Stromal cell of bone marrow (primary cell): ENCODE data around the gene SMARCAL1.
"Not testable (repeated sequence)": the region's sequence is repeated elsewhere in the genome, so short reads cannot be mapped to it uniquely, and the experiment has no call there.

Source experiments
- DNase-seq: peaks from one replicate; pipeline ENCODE4 v3.0.0-alpha.2; 2012; ENCODE audit warnings: low read depth

SMARCAL1 gene

GRCh38 chr2:216412022-216412999, at the start of gene SMARCAL1:
TSS of gene SMARCAL1 (plus strand) at chr2:216412484. CDS start at chr2:216414705, 2,221 bp downstream.
- DNase-seq = peak; percentile 97

GRCh38 chr2:216362730-216363129, 49.6 kb upstream of the SMARCAL1 start:
- DNase-seq = no peak

- DNase-seq = no peak
Measured at GRCh38 chr2:216363221-216363620, 49.1 kb upstream of the SMARCAL1 start.

- no peak for DNase-seq
Measured at GRCh38 chr2:216365518-216365917, 46.8 kb upstream of the SMARCAL1 start.

- no peak for DNase-seq
Measured at GRCh38 chr2:216366777-216367471, 45.4 kb upstream of the SMARCAL1 start.

- DNase-seq = no peak
Measured at GRCh38 chr2:216369821-216370220, 42.5 kb upstream of the SMARCAL1 start.

GRCh38 chr2:216370961-216371712, 41.1 kb upstream of the SMARCAL1 start:
- DNase-seq = no peak

GRCh38 chr2:216371721-216372702, 40.3 kb upstream of the SMARCAL1 start, which contains the start of gene MARCHF4:
TSS of gene MARCHF4 (minus strand) at chr2:216372483. CDS start at chr2:216370260, 2,223 bp downstream.
- DNase-seq = peak; percentile 53

- DNase-seq = peak; percentile 52
Measured at GRCh38 chr2:216372761-216373291, 39.5 kb upstream of the SMARCAL1 start.

- no peak for DNase-seq
Measured at GRCh38 chr2:216373896-216374295, 38.4 kb upstream of the SMARCAL1 start.

GRCh38 chr2:216375286-216375685, 37.0 kb upstream of the SMARCAL1 start:
- no peak for DNase-seq

GRCh38 chr2:216379977-216380376, 32.3 kb upstream of the SMARCAL1 start:
- no peak for DNase-seq

- not testable (repeated sequence) for DNase-seq
Measured at GRCh38 chr2:216384409-216384808, 27.9 kb upstream of the SMARCAL1 start.

GRCh38 chr2:216385478-216385877, 26.8 kb upstream of the SMARCAL1 start:
- no peak for DNase-seq

- DNase-seq = no peak
Measured at GRCh38 chr2:216387262-216387661, 25.0 kb upstream of the SMARCAL1 start.

GRCh38 chr2:216388046-216388884, 24.0 kb upstream of the SMARCAL1 start:
- DNase-seq = no peak

GRCh38 chr2:216389570-216389969, 22.7 kb upstream of the SMARCAL1 start:
- DNase-seq = no peak

- DNase-seq = no peak
Measured at GRCh38 chr2:216391401-216391800, 20.9 kb upstream of the SMARCAL1 start.

GRCh38 chr2:216392018-216392562, 20.2 kb upstream of the SMARCAL1 start:
- no peak for DNase-seq
